ENCODE measurements around the gene SCGN. TPM values are rescaled to one million over a fixed set of nuclear protein-coding genes. Genes with fewer than 3 reads are reported as not detected.

Gene SCGN
- total RNA-seq, 4 donors from 2014 or later: not detected

GRCh38 chr6:25695671-25696070, 43.7 kb downstream of the SCGN start:
- H3K4me1 ChIP-seq: no peaks in the 10 kb centered on the region
- DNase-seq: no peak
- peaks cover 0 to 10% (median 0%) of the 10 kb centered on the region in 4 donors for H3K27me3 ChIP-seq
- no peaks in the 10 kb centered on the region for H3K9me3 ChIP-seq
- intact Hi-C loops (cut with DNase I): no loop called here
- TF ChIP-seq POLR2A (IDR thresholded peaks at IDR 0.05) (no peak), CTCF (IDR thresholded peaks at IDR 0.05) (no peak)
- H3K27ac ChIP-seq: no peak overlapping the region
- WGBS, 2 donors: 47 to 70% methylated on average over 2 of the region's 2 CpGs
- no peaks in the 10 kb centered on the region for H3K36me3 ChIP-seq
- H3K4me3 ChIP-seq: no peak overlapping the region

GRCh38 chr6:25697537-25698340, 45.7 kb downstream of the SCGN start:
- no peaks in the 10 kb centered on the region for H3K4me1 ChIP-seq
- DNase-seq: no peak
- intact Hi-C loops (cut with DNase I): no loop called here
- 8 to 41% methylated on average over 1 of the region's 1 CpG for whole genome bisulfite sequencing, 2 donors
- TF ChIP-seq POLR2A (IDR thresholded peaks at IDR 0.05): no peak
- no peak for TF ChIP-seq CTCF (IDR thresholded peaks at IDR 0.05)
- H3K36me3 ChIP-seq: no peaks in the 10 kb centered on the region
- H3K27me3 ChIP-seq: peaks cover 0 to 10% (median 0%) of the 10 kb centered on the region in 4 donors
- no peak overlapping the region for H3K27ac ChIP-seq
- H3K9me3 ChIP-seq: no peaks in the 10 kb centered on the region
- no peak overlapping the region for H3K4me3 ChIP-seq

GRCh38 chr6:25698631-25699030, 46.6 kb downstream of the SCGN start:
- Histone ChIP-seq H3K9me3 (no peaks in the 10 kb centered on the region), H3K36me3 (no peaks in the 10 kb centered on the region), H3K27me3 (peaks cover 0 to 10% (median 0%) of the 10 kb centered on the region in 4 donors), H3K4me3 (no peak overlapping the region), H3K27ac (no peak overlapping the region), H3K4me1 (no peaks in the 10 kb centered on the region)
- 18 to 31% methylated on average over 3 of the region's 3 CpGs for WGBS, 2 donors
- DNase-seq: no peak
- intact Hi-C loops (cut with DNase I): no loop called here
- TF ChIP-seq CTCF (IDR thresholded peaks at IDR 0.05) (no peak), POLR2A (IDR thresholded peaks at IDR 0.05) (no peak)

GRCh38 chr6:25699649-25700048, 47.6 kb downstream of the SCGN start:
- Histone ChIP-seq H3K36me3 (no peaks in the 10 kb centered on the region), H3K9me3 (no peaks in the 10 kb centered on the region), H3K4me1 (no peaks in the 10 kb centered on the region), H3K27ac (no peak overlapping the region), H3K27me3 (peaks cover 0 to 10% (median 0%) of the 10 kb centered on the region in 4 donors), H3K4me3 (no peak overlapping the region)
- intact Hi-C loops (cut with DNase I): no loop called here
- WGBS, 2 donors: 79 to 93% methylated on average over 4 of the region's 4 CpGs
- TF ChIP-seq POLR2A (IDR thresholded peaks at IDR 0.05): no peak
- no peak for TF ChIP-seq CTCF (IDR thresholded peaks at IDR 0.05)
- DNase-seq: no peak

- 57 to 62% methylated on average over 2 of the region's 2 CpGs for WGBS, 2 donors
- Histone ChIP-seq H3K9me3 (no peaks in the 10 kb centered on the region), H3K36me3 (no peaks in the 10 kb centered on the region), H3K4me3 (no peak overlapping the region), H3K27ac (no peak overlapping the region), H3K27me3 (peaks cover 0 to 3% (median 0%) of the 10 kb centered on the region in 4 donors), H3K4me1 (no peaks in the 10 kb centered on the region)
- TF ChIP-seq POLR2A (IDR thresholded peaks at IDR 0.05) (no peak), CTCF (IDR thresholded peaks at IDR 0.05) (no peak)
- intact Hi-C loops (cut with DNase I): no loop called here
- DNase-seq: no peak
Observed at GRCh38 chr6:25700761-25701160, 48.7 kb downstream of the SCGN start.

Data from esophagus squamous epithelium (tissue), 5 donors.